HepG2 (cell line): ENCODE measurements around the gene ACO1. TPM values are rescaled to one million over a fixed set of nuclear protein-coding genes. Genes with fewer than 3 reads are reported as not detected.

Source experiments
- BHLHE40 ChIP-seq: IDR thresholded peaks from 2 replicates; pipeline ENCODE4 v1.6.1; 2011; ENCODE audit warnings: low read length, improper control_type of control experiment
- ELF1 ChIP-seq: sonication (generic); formaldehyde crosslinking; IDR thresholded peaks from 2 replicates; pipeline ENCODE4 v1.4.0; 2020; ENCODE audit warnings: missing genetic modification reagents
- GZF1 ChIP-seq: sonication (generic); formaldehyde crosslinking; IDR thresholded peaks from 2 replicates; pipeline ENCODE4 v1.5.1; 2020; ENCODE audit warnings: mild to moderate bottlenecking, missing genetic modification reagents
- HBP1 ChIP-seq: IDR thresholded peaks from 2 replicates; pipeline ENCODE4 v1.6.1; 2016; ENCODE audit warnings: low read depth, control low read depth
- KLF13 ChIP-seq: sonication (generic); formaldehyde crosslinking; IDR thresholded peaks from 2 replicates; pipeline ENCODE4 v1.4.0; 2020; ENCODE audit warnings: mild to moderate bottlenecking, missing genetic modification reagents
- MLXIP ChIP-seq: sonication (generic); formaldehyde crosslinking; IDR thresholded peaks from 2 replicates; pipeline ENCODE4 v1.9.0; 2021; ENCODE audit warnings: missing genetic modification reagents, borderline replicate concordance
- SMC3 ChIP-seq: IDR thresholded peaks from 2 replicates; pipeline ENCODE4 v1.6.1; 2011; ENCODE audit warnings: low read length, improper control_type of control experiment
- TBX3 ChIP-seq: fragments of 450-650 bp; IDR thresholded peaks from 2 replicates; pipeline ENCODE4 v1.6.1; 2017; ENCODE audit warnings: antibody characterized with exemption, mild to moderate bottlenecking, inconsistent platforms, borderline replicate concordance
- TOPORS ChIP-seq: sonication (generic); formaldehyde crosslinking; IDR thresholded peaks from 2 replicates; pipeline ENCODE4 v1.8.0; 2023; ENCODE audit warnings: mild to moderate bottlenecking, missing genetic modification reagents
- ZFP36L2 ChIP-seq: sonication (generic); formaldehyde crosslinking; IDR thresholded peaks from 2 replicates; pipeline ENCODE4 v1.4.0; 2020; ENCODE audit warnings: missing genetic modification reagents
- ZNF121 ChIP-seq: sonication (generic); formaldehyde crosslinking; IDR thresholded peaks from 2 replicates; pipeline ENCODE4 v1.5.0; 2020; ENCODE audit warnings: mild to moderate bottlenecking, missing genetic modification reagents
- ZNF224 ChIP-seq: sonication (generic); formaldehyde crosslinking; IDR thresholded peaks from 2 replicates; pipeline ENCODE4 v1.5.0; 2020; ENCODE audit warnings: mild to moderate bottlenecking, missing genetic modification reagents
- ZNF276 ChIP-seq: sonication (generic); formaldehyde crosslinking; IDR thresholded peaks from 2 replicates; pipeline ENCODE4 v1.4.0; 2020; ENCODE audit warnings: mild to moderate bottlenecking, low read depth, missing genetic modification reagents
- ZNF280D ChIP-seq: sonication (generic); formaldehyde crosslinking; IDR thresholded peaks from 2 replicates; pipeline ENCODE4 v1.5.1; 2020; ENCODE audit warnings: mild to moderate bottlenecking, missing genetic modification reagents
- ZNF703 ChIP-seq: sonication (generic); formaldehyde crosslinking; IDR thresholded peaks from 2 replicates; pipeline ENCODE4 v1.5.1; 2020; ENCODE audit warnings: missing genetic modification reagents, mild to moderate bottlenecking, moderate library complexity, borderline replicate concordance
- ZNF773 ChIP-seq: sonication (generic); formaldehyde crosslinking; IDR thresholded peaks from 2 replicates; pipeline ENCODE4 v1.4.0; 2020; ENCODE audit warnings: missing genetic modification reagents, borderline replicate concordance
- polyA plus RNA-seq, 8 experiments: library from polyadenylated mRNA; depleted of rRNA in 3 of 8; stranded (reverse) in 7 of 8; unstranded in 1 of 8; fragments of >200 nt; fragmentation: Illumina TruSeq in 4 of 8; extraction: Trizol in 4 of 8; gene quantifications; 2 replicates each; pipeline versions ENCODE4 v1.2.1 to v1.2.3, GENCODE V29; 2011 to 2016; ENCODE audit warnings: low read depth in 4 of 8, missing spikeins in 1 of 8, mixed read lengths in 1 of 8; ENCODE audit not compliant: insufficient read depth in 1 of 8
- total RNA-seq, 5 experiments: library from RNA; depleted of rRNA; stranded (reverse); fragments of >200 nt; fragmentation: Illumina TruSeq; extraction: Trizol; gene quantifications; 2 replicates each; pipeline ENCODE4 v1.2.3, GENCODE V29; 2016; ENCODE audit warnings: low read depth in 1 of 5
- TF ChIP-seq, protein P1 (sequence below): sonication (generic); formaldehyde crosslinking; IDR thresholded peaks from 2 replicates; pipeline ENCODE4 v1.4.0; 2020; ENCODE audit warnings: missing genetic modification reagents

ACO1 gene
- total and polyA plus RNA-seq, 2 of the 13 experiments (the other 11 are each of a cell fraction or from before 2014, with no cell fraction given), result 20.1 to 48.2 TPM

DNA sequence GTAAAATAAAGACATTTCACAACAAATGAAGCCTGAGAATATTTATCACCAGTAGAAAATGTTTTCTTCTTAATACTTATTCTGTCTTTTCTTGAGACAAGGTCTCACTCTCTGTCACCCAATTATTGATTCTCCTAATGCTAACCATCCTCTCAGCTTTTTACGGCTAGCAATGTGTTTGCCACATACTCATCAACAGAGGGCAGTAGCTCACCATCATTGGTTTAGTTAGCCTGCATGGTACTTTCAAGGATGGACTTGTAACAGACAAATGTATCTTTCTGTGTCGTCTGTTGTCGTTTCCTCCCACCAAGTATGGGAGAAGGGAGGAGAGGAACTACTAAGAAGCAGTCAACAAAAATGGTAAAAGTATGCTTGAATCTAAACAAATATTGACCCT is 5.9 kb upstream of the ACO1 start (continued):
- TF ChIP-seq ZNF276 (CRISPR knock-in tag) (no peak), ZFP36L2 (CRISPR knock-in tag) (no peak), TOPORS (CRISPR knock-in tag) (no peak), HBP1 (CRISPR knock-in tag) (no peak), BHLHE40 (0 out of 2 replicates have a peak, but pooled peaks have one; percentile 21), ZNF773 (CRISPR knock-in tag) (no peak), ZNF121 (no peak), KLF13 (CRISPR knock-in tag) (no peak), ZNF224 (no peak), ZNF703 (CRISPR knock-in tag) (no peak), GZF1 (CRISPR knock-in tag) (no peak), MLXIP (CRISPR knock-in tag) (no peak), ZNF280D (CRISPR knock-in tag) (no peak), TBX3 (no peak), SMC3 (peak; percentile 75), ELF1 (CRISPR knock-in tag) (no peak)
- TF ChIP-seq, protein P1, sequence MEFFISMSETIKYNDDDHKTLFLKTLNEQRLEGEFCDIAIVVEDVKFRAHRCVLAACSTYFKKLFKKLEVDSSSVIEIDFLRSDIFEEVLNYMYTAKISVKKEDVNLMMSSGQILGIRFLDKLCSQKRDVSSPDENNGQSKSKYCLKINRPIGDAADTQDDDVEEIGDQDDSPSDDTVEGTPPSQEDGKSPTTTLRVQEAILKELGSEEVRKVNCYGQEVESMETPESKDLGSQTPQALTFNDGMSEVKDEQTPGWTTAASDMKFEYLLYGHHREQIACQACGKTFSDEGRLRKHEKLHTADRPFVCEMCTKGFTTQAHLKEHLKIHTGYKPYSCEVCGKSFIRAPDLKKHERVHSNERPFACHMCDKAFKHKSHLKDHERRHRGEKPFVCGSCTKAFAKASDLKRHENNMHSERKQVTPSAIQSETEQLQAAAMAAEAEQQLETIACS, result no peak
